ENCODE measurements around the gene DHRS1.

DNA sequence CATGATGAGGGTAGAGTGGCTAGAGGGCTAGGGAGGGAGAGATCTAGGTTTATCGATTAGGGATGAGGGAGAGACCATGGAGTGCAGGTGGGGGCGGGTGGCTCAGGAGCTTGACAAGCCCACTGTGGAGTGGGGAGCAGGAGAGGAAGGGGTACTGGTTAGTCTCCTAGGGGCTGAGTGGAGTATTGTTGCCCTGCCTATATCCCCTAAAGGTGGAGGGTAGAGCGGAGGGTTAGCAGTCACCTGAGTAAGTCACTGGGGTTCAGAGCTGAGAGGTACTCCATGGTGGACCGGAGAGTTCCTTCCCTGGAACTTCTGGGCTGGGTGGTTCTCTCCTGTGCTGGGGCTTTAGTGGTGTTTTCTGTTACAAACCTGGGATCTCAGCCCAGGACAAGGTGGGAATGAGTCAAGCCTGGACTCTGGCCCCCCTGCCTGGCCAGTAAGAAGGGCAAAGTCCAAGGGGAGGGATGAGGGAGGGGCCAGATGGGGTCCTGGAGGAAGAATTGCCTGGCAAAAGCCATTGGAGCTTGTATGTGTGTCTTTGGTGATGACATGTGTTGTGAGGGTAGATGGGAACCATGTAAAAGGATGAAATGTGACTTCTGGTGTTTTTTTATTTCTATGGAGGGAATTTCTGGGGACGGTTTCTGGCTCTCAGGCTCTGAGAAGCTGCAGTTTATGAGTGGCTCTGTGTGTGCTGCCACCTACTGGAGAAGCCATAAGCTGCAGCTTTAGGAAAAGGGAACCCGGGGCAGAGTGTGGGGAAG, 8.2 kb upstream of the DHRS1 start, which contains the start of gene CIDEB:
- TF ChIP-seq, protein P1, sequence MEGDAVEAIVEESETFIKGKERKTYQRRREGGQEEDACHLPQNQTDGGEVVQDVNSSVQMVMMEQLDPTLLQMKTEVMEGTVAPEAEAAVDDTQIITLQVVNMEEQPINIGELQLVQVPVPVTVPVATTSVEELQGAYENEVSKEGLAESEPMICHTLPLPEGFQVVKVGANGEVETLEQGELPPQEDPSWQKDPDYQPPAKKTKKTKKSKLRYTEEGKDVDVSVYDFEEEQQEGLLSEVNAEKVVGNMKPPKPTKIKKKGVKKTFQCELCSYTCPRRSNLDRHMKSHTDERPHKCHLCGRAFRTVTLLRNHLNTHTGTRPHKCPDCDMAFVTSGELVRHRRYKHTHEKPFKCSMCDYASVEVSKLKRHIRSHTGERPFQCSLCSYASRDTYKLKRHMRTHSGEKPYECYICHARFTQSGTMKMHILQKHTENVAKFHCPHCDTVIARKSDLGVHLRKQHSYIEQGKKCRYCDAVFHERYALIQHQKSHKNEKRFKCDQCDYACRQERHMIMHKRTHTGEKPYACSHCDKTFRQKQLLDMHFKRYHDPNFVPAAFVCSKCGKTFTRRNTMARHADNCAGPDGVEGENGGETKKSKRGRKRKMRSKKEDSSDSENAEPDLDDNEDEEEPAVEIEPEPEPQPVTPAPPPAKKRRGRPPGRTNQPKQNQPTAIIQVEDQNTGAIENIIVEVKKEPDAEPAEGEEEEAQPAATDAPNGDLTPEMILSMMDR (IDR thresholded peaks at IDR 0.05), result peak in 2 of 3 experiments; percentile 70 to 79
- TF ChIP-seq POLR2A (IDR thresholded peaks at IDR 0.05), result no peak

Data from vagina (tissue), 2 donors.